HUES6 (cell line): Measurements from ENCODE around the gene EPN1.

Source experiments
- H3K27ac ChIP-seq: 2 replicates; pipeline ENCODE4 v1.7.0; 2013; ENCODE audit warnings: low read depth, mild to moderate bottlenecking, low read length, inconsistent platforms
- H3K27me3 ChIP-seq: 2 replicates; pipeline ENCODE4 v1.6.1; 2013; ENCODE audit warnings: low read length; ENCODE audit not compliant: control insufficient read depth, insufficient read depth
- H3K36me3 ChIP-seq: 2 replicates; pipeline ENCODE4 v1.6.1; 2013; ENCODE audit warnings: low read length; ENCODE audit not compliant: control insufficient read depth, insufficient read depth
- H3K4me1 ChIP-seq: 2 replicates; pipeline ENCODE4 v1.6.1; 2013; ENCODE audit warnings: low read length; ENCODE audit not compliant: control insufficient read depth, insufficient read depth
- H3K4me3 ChIP-seq: 2 replicates; pipeline ENCODE4 v1.5.1; 2013; ENCODE audit warnings: low read depth, low read length
- H3K9ac ChIP-seq: one replicate; pipeline ENCODE4 v1.6.1; 2013; ENCODE audit warnings: mild to moderate bottlenecking, low read length
- H3K9me3 ChIP-seq: 2 replicates; pipeline ENCODE4 v1.6.1; 2013; ENCODE audit warnings: low read depth, low read length; ENCODE audit not compliant: control insufficient read depth, insufficient read depth

The EPN1 gene

GRCh38 chr19:55673889-55674288, 1.1 kb upstream of the EPN1 start:
- Histone ChIP-seq H3K4me1 (peaks cover 33% of the 10 kb centered on the region), H3K27me3 (no peaks in the 10 kb centered on the region), H3K4me3 (peak overlapping the region; percentile 79), H3K36me3 (peaks cover 44% of the 10 kb centered on the region), H3K9me3 (no peaks in the 10 kb centered on the region), H3K27ac (peak overlapping the region; percentile 39; the same call in 1 of the 2 replicates), H3K9ac (peak overlapping the region; percentile 81)

DNA sequence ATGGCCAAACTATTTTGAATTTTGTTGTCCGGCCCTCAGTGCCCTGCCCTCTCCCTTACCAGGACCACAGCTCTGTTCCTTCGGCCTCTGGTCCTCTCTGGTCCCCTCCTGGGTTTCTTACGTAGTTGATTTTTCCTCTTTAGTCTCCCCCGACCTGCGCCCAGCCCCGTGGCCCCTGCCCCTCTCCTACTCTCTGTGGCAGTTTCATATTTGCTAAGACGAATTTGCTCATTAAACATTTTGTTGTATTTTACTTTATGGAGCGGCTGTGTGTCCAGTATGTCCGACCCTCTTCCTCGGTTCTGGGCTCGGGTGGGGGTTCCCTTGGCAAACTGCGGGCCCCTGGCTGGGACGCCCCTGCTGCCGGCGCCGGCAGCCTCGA, 576 bp upstream of the EPN1 start:
- Histone ChIP-seq H3K27ac (peak overlapping the region; percentile 67; the same call in 1 of the 2 replicates), H3K36me3 (peaks cover 44% of the 10 kb centered on the region), H3K4me3 (peak overlapping the region; percentile 79), H3K27me3 (no peaks in the 10 kb centered on the region), H3K4me1 (peaks cover 33% of the 10 kb centered on the region), H3K9ac (peak overlapping the region; percentile 81), H3K9me3 (no peaks in the 10 kb centered on the region)

DNA sequence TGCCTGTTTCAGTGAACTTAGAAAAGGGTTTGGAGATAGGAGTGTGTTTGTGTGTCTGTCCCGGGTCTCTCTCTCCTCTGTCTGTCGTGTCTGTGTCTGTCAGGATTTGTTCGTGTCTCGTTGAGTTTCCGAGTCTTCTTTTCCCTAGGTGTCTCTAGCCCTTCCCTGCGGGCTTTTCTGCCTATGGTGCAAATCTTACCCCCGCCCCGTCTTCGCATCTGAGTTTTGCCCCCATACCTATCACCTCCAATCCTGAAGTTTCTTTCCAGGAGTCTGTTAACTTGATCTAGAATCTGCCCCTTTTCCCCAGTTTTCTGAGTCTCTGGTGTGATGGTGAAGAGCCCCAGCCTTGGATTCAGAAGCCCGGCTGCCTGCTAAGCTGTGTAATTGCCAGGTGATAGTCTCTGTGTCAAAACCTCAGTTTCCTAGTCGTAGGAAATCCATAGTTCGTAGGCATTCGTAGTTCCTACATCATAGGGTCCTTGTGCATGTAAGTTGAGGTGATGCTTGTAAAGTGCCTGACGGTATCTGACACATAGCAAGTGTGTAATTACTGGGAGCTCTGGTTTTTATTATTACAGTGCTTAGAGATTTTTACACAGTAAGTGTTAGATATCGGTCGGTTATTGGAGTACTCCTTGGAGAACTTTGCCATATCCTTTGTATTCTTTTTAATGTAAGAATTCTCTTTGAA, 782 bp downstream of the EPN1 start:
- peaks cover 44% of the 10 kb centered on the region for H3K36me3 ChIP-seq
- no peaks in the 10 kb centered on the region for H3K27me3 ChIP-seq
- H3K4me1 ChIP-seq: peaks cover 26% of the 10 kb centered on the region; the same call in 1 of the 2 replicates
- H3K27ac ChIP-seq: peak overlapping the region; percentile 5; the same call in 1 of the 2 replicates
- H3K4me3 ChIP-seq: peak overlapping the region; percentile 79
- no peaks in the 10 kb centered on the region for H3K9me3 ChIP-seq
- peak overlapping the region; percentile 89 for H3K9ac ChIP-seq

- Histone ChIP-seq H3K27me3 (no peaks in the 10 kb centered on the region), H3K9ac (peak overlapping the region; percentile 15), H3K36me3 (peaks cover 50% of the 10 kb centered on the region), H3K9me3 (no peaks in the 10 kb centered on the region), H3K27ac (no peak overlapping the region), H3K4me1 (peaks cover 26% of the 10 kb centered on the region; the same call in 1 of the 2 replicates), H3K4me3 (peak overlapping the region; percentile 79)
Measured at GRCh38 chr19:55676383-55676782, 1.4 kb downstream of the EPN1 start.

- no peaks in the 10 kb centered on the region for H3K9me3 ChIP-seq
- H3K27ac ChIP-seq: no peak overlapping the region
- peak overlapping the region; percentile 79; the same call in 1 of the 2 replicates for H3K4me3 ChIP-seq
- H3K27me3 ChIP-seq: no peaks in the 10 kb centered on the region
- H3K36me3 ChIP-seq: peaks cover 55% of the 10 kb centered on the region
- peak overlapping the region; percentile 13 for H3K9ac ChIP-seq
- H3K4me1 ChIP-seq: peaks cover 26% of the 10 kb centered on the region; the same call in 1 of the 2 replicates
Measured at GRCh38 chr19:55676889-55677505, 2.0 kb downstream of the EPN1 start.

DNA sequence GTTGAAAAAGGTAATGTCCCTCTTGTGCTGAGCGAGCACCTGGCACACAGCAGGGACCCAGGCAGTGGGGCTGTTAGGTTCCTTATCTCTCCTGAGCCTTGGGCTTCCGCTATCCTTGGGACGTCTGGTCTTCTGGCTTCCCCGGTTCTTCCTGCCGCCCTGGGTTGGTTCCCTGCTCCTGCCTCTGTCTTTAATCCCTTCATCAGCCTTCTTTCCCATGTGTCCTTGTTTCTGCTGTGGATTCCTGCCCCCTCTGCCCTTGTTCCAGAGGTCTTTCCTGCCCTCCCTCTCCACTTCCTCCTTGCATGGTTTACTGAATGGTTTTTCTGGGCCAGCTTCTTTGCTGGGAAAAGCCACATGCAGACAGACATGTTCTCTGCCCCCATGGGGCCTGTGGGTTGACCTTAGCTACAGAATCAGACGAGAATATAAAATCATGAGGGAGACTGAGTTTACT, 2.6 kb downstream of the EPN1 start:
- Histone ChIP-seq H3K4me3 (no peak overlapping the region), H3K27ac (no peak overlapping the region), H3K27me3 (no peaks in the 10 kb centered on the region), H3K9ac (peak overlapping the region; percentile 13), H3K4me1 (peaks cover 21% of the 10 kb centered on the region; the same call in 1 of the 2 replicates), H3K9me3 (no peaks in the 10 kb centered on the region), H3K36me3 (peaks cover 54% of the 10 kb centered on the region)

DNA sequence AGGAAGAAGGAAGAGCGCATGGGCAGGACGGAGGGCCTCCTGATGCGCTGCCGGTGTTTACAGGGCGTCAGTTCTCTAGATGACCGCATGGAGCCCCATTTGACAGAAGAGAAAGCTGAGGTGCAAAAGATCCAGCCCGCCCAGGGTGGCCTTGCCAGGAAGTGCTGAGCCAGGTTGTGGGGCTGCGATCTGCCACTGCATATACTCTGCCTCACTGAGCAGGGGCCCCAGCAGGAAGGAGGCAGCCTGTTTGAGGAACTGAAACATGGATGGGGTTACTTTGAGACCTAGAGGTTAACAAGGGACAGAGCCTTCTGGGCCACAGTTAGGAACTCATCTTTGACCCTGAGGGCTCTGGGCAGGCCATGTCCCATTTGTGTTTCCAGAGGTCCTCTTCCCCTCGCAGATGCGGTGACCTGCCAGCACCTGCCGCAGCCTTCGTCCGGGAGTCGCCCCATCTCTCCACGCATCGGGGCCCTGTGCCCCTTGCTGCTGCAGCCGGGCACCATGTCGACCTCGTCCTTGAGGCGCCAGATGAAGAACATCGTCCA, 3.2 kb downstream of the EPN1 start:
- H3K9ac ChIP-seq: no peak overlapping the region
- no peaks in the 10 kb centered on the region for H3K9me3 ChIP-seq
- H3K27ac ChIP-seq: no peak overlapping the region
- no peak overlapping the region for H3K4me3 ChIP-seq
- H3K4me1 ChIP-seq: peaks cover 20% of the 10 kb centered on the region; the same call in 1 of the 2 replicates
- H3K27me3 ChIP-seq: no peaks in the 10 kb centered on the region
- peaks cover 54% of the 10 kb centered on the region for H3K36me3 ChIP-seq

DNA sequence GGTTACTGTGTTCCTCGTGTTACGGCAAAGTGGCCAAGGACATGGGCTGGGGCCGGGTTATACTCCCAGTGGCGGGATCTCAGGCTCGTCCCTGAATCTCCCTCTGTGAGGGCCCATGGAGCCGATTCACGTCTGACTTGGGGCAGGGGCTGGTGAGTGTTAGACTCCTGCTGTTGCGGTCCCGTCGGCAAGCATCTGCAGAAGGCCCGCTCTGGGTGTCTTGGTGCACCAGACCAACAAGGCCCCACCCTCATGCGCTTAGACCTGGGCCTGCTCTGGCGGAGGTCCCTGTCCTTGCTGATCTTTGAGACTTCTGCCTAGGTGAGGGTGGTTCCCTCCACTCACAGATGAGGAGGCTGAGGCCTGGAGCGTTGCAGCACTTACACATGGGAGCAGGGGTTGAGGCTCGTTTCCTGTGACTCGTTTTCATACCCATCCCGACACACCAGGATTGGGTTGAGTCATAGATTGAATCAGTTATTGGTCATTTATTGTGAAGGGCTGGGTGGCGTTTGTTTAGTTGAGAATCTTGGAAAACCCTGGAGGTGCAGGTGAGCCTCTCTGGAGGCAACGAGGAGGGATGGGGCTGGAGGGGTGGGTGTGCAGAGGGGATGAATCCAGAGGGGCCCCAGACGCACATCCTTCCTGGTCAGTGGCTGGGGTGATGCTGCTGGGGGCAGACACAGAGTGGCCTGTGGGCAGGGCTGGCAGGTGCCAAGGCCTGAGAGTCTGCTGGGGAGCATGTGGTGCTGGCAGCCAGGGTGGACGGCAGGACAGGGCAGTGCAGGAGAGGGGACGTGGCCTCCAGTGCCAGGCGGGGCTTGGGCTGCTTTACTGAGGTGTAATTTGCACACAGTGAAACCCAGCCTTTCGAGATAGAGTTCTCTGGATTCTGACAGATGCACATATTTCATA, 4.6 kb downstream of the EPN1 start:
- H3K27ac ChIP-seq: no peak overlapping the region
- H3K36me3 ChIP-seq: peaks cover 60% of the 10 kb centered on the region
- H3K4me3 ChIP-seq: no peak overlapping the region
- H3K9ac ChIP-seq: no peak overlapping the region
- H3K9me3 ChIP-seq: no peaks in the 10 kb centered on the region
- H3K4me1 ChIP-seq: peaks cover 14% of the 10 kb centered on the region; the same call in 1 of the 2 replicates
- H3K27me3 ChIP-seq: no peaks in the 10 kb centered on the region

GRCh38 chr19:55680339-55681130, 5.5 kb downstream of the EPN1 start:
- H3K4me3 ChIP-seq: no peak overlapping the region
- no peak overlapping the region for H3K9ac ChIP-seq
- no peak overlapping the region for H3K27ac ChIP-seq
- H3K27me3 ChIP-seq: no peaks in the 10 kb centered on the region
- H3K4me1 ChIP-seq: peaks cover 14% of the 10 kb centered on the region; the same call in 1 of the 2 replicates
- peaks cover 70% of the 10 kb centered on the region for H3K36me3 ChIP-seq
- H3K9me3 ChIP-seq: no peaks in the 10 kb centered on the region
